ENCODE data around the gene DHX8. TPM values are rescaled to one million over a fixed set of nuclear protein-coding genes. Genes with fewer than 3 reads are reported as not detected.
"Not testable (repeated sequence)": the region's sequence is repeated elsewhere in the genome, so short reads cannot be mapped to it uniquely, and the experiment has no call there.

DHX8 gene
- total RNA-seq, 1 donor from 2014 or later = 32.1 TPM

DNA sequence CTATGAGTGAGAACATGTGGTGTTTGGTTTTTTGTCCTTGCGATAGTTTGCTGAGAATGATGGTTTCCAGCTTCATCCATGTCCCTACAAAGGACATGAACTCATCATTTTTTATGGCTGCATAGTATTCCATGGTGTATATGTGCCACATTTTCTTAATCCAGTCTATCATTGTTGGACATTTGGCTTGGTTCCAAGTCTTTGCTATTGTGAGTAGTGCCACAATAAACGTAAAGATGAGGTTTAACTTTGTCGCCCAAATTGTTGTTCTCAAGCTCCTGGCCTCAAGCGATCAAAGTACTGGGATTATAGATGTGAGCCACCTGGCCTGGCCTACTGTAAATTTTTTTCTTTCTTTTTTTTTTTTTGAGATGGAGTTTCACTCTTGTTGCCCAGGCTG, 21.2 kb upstream of the DHX8 start:
- DNase-seq = not testable (repeated sequence)

DNA sequence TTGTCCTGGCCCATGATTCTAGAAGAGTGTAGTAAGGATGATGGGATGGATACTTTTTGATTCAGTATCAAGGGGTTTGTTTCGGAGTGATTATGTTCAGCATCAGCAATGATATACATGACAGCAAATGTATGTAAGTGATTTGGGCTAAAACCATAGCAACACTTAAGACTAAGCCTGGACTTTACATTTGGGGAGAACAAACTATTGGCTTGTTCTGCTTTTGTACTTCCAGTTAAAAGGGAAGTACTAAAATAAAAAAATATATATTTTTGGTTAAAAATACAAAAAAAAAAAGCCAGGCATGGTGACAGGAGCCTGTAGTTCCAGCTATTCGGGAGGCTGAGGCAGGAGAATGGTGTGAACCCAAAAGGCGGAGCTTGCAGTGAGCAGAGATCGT, 20.5 kb upstream of the DHX8 start:
- DNase-seq = no peak

DNA sequence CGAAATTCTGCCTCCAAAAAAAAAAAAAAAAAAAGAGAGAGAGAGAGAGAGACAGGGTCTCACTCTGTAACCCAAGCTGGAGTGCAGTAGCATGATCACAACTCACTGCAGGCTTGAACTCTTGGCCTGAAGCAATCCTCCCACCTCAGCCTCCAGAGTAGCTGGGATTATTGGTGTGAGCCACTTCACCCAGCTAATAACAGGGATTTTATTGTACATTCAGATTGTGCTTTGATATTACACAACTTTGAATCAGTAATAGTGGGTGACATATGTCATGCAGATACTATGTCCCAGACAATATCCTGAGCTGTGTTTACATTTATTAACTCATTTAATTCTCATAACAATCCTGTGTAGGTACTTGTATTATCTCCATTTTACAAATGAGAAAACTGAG, 19.7 kb upstream of the DHX8 start:
- DNase-seq = no peak

DNA sequence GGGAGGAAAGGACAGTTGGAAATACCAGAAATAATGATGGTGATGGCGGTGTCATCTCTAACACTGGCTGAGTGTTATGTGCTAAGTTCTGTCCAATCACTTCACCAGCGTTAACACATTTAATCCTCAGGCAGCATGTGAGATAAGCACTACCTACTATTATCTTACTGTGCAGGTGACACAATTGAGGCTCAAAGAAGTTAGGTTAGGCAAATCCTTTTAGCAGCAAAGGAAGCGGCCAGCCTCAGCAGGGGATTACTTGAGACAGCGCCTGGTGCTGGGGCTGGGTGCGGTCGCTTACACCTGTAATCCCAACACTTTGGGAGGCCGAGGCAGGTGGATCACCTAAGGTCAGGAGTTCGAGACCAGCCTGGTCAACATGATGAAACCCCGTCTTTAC, 18.7 kb upstream of the DHX8 start:
- DNase-seq = no peak

DNA sequence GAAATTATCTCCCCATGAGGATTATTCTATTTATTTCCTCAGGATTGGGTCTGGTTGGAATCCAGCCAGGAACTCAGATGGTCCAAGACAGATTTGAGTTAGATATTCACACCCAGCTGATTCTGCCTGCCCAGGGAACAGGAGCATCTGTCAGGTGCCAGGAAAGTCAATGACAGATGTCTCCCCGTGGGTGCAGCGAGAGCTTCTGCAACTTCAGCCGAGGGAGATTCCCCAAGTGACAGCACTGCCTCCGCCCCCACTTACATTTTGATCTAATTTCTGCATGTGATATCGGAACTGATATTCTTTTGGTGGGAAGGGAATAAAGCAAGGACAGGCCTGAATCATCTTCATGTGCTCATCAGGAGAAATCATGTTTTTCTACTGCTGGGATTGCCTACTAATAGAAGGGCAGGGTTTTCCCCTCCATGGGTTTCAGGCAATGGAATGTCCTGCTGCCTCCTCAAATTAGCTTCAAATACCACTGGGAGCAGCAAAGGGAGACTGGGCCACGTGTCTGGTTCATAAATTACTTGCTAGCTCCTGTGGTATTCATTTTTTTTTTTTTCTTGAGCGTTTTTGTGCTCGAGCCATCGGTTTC, 15.7 kb upstream of the DHX8 start:
- no peak for DNase-seq

DNA sequence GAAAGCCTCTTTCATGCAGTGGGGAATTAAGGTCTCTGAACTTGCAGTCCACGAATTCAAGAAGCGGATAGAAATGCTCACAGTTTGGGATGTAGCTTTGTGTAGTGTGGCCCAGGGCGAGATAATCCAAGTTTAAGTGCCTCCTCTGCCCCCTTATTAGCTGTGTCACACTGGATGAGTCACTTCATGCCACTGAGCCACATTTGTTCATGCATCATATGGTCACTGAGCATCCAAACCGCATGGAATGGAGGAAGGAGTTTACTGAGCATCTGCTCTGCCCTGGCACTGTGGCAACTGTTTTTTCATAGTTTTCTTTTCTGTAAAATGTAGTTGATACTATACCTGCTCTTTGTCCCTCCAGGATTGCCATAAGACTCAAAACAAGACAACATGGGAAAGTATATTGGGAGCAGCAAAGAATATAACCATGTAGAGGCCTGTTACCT, 15.1 kb upstream of the DHX8 start:
- DNase-seq = no peak

DNA sequence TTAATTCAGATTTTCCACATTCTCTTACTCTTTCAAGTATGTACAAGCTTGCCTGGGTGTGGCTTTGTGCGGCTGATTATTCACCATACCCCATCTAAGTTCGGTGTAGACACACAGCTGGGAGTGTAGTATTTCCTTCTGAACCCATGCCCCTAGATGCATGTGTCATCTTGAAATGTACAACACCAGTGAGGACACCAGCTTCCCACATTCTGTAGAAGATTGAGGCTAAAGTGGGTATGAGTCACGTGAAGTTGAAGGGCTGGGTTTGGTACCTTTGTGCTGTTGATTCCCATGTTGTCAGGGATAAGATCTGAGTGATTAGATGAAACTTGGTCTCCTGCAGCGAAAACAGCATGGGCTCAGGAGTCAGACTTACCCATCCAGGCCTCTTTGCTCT, 14.6 kb upstream of the DHX8 start:
- peak; percentile 22 for DNase-seq

DNA sequence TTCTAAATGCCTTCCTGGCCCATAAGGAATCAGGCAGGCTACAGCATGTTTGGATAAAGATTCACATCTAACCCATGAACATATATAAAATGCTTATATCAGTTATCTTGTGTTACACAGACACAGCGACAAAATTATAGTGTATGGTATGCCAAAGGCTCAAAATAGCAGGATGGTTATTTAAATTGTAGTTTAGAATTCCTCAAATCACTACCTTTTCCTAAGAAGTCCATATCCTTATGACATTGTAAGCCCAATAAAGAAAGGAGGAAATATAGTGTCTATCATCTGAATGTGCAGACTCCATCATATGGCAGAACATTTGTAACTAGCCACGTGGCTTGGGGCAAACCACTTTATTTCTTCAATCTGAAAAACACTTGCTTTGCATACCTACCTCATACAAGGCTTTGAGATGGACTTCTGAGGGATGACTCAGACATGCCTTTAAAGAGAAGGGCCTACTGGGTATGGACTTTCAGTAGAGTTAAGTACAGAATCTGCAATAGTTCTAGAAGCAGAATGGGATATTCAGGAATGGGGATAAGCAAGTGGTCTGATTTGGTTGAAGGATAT, 12.1 kb upstream of the DHX8 start:
- no peak for DNase-seq

DNA sequence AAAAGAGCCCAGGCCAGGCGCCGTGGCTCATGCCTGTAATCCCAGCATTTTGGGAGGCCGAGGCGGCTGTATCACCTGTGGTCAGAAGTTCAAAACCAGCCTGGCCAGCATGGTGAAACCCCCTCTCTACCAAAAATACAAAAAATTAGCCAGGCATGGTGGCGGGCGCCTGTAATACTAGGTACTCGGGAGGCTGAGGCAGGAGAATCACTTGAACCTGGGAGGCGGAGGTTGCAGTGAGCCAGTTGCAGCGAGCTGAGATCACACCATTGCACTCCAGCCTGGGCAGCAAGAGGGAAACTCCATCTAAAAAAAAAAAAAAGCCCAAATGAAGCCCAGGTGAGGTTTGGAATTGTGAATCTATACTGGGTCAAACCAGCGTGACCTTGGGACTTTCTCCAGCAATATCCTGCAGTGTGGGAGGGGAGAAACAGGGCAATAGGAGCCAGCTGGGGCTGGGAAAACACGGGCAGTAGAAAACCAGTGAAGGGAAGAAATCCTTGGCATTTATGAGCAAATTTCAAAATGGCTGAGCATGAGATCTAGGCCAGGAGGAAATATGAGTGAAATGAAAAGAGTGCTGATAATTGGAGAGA, 8.2 kb upstream of the DHX8 start:
- no peak for DNase-seq

DNA sequence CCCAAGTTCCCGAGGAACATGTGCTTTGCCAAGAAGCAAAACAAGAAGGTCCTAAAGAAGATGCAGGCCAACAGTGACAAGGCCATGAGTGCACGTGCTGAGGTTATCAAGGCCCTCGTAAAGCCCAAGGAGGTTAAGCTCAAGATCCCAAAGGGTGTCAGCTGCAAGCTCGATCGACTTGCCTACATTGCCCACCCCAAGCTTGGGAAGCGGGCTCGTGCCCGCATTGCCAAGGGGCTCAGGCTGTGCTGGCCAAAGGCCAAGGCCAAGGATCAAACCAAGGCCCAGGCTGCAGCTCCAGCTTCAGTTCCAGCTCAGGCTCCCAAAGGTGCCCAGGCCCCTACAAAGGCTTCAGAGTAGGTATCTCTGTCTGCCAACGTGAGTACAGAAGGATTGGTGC, 7.5 kb upstream of the DHX8 start:
- DNase-seq = not testable (repeated sequence)

DNA sequence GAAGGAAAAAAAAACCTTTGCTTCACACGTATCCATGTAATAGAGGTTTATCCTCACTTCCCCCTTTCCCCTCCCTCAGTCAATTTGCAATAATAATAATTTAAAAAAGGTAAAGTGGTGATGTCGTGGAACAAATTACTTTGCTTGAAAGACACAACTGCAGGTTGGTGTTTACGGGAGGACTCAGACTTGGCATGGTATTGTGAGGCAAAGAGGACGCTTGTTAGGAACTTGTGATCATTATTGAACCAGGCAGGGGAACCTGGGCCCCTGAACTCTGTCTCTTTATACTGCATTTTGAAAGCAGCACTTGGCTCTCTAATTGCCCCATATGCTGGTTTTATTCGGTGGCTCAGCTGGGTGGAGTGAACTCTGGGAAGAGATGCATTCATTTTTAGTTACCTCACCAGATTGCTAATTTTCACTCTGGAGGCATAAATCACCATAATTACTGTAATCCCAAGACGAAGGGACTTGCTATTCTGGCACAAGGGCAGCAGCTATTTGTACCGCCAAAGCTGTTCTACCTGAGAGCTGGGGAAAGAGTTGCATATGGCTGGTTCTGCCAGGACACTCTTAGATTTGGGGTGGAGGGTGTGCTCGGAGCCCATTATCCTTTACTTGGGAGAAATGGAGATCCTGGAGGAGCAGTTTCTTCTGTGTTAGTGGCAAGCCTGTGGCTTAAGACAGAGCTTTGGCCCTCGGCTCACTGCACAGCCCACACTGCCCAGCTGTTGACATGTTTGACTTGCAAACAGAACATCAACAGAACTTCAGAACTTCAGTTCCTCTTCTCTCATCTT, 5.7 kb upstream of the DHX8 start:
- no peak for DNase-seq

DNA sequence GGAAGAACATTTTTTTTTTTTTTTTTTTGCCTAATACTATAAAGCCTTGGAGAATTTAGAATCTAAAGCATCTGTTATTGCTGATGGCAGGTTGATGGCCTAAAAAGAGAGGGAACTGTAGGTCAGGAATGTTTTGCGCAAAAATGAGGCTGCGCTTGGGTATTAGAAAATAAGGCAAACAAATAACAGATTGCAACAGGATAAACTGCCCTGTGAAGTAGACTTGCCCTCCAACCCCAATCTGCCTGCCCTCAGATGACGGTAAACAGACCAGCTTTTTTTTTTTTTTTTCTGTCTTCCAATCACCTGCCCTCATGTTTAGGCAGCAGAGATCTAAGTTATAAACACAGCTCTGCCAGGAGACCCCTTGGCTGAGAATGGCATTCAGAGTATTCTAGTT, 3.8 kb upstream of the DHX8 start:
- no peak for DNase-seq

DNA sequence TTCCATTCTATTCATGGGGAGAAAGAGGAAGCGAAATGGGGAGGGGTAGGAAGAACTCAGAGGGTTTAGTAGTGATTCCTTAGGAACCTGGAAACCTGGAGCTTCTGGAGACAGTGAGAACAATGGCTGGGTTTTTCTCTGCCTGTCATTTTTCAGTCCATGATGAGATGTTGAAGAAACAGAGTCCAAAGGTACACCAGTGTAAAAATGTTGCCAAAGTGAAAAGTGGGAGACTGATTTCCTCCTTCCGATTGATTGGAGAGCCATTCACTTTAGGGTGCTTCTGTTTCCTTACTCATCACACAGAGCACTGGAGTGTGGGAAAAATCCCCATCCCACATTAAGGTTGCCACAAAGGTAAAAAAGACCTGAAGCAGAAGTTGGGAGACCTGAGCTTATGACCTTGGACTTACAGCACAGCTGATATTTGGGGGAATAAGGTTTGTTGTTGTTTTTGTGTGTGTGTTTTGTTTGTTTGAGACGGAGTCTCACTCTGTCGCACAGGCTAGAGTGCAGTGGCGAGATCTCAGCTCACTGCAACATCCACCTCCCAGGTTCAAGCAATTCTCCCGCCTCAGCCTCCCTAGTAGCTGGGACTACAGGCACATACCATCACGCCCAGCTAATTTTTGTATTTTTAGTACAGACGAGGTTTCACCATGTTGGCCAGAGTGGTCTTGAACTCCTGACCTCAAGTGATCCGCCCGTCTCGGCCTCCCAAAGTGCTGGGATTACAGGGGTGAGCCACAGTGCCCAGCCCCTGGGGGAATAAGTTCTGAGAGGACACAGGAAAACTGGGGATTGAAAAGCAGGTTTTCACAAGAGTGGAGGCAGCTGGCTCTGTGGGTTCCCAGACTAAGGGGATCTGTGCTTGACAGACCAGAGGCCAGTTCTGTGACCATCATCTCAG, 1.4 kb upstream of the DHX8 start:
- no peak for DNase-seq

DNA sequence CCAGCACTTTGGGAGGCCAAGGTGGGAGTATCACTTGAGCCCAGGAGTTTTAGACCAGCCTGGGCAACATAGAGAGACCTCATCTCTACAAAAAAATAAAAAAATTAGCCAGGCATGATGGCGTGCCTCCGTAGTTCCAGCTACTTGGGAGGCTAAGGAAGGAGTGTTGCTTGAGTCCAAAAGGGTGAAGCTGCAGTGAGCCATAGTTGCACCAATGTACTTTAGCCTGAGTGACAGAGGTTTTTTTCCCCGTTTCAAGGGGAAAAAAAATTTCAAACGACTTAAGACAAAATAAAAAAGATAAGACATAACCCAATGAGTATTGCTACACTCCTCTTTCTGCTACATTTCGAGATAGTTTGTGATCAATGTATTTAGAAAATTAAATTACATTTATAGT, 6.8 kb downstream of the DHX8 start:
- DNase-seq = no peak

DNA sequence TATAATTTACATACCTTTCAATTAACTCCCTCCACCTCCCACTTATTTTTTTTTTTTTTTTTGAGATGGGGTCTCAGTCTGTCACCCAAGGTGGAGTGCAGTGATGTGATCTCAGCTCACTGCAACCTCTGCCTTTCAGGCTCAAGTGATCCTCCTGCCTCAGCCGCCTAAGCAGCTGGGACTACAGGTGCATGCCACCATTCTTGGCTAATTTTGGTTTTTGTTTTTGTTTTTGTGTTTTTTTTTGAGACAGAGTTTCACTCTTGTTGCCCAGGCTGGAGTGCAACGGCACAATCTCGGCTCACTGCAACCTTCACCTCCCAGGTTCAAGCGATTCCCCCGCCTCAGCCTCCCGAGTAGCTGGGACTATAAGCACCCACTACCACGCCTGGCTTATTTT, 25.7 kb downstream of the DHX8 start:
- DNase-seq = not testable (repeated sequence)

DNA sequence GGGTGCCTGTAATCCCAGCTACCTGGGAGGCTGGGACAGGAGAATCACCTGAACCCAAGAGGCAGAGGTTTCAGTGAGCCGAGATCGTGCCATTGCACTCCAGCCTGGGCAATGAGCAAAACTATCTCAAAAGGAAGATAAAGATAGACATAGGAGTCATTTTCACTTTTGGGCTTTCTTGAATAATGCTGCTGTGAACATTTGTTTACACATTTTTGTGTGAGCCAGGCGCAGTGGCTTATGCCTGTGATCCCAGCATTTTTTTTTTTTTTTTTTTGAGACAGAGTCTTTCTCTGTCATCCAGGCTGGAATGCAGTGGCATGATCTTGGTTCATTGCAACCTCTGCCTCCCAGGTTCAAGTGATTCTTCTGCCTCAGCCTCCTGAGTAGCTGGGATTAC, 27.4 kb downstream of the DHX8 start:
- DNase-seq = not testable (repeated sequence)

DNA sequence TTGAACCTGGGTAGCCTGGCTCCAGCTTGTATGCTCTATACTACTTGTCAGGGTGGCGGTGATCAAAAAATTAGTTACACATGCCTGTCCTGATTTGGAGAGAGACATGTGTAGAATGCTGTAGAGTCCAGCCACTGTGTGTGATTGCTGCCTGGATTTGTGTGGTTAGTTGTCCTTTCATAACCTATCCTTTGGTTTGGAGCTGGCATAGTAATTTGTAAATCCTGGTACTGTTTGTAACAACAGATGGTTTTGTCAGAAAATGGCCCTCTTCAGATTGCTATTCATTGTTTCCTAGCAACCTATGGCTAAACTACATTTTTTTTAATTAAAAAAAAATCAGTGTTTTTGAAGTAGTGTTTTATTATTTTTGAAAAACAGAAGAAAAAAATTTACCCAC, 31.9 kb downstream of the DHX8 start:
- DNase-seq = no peak

DNA sequence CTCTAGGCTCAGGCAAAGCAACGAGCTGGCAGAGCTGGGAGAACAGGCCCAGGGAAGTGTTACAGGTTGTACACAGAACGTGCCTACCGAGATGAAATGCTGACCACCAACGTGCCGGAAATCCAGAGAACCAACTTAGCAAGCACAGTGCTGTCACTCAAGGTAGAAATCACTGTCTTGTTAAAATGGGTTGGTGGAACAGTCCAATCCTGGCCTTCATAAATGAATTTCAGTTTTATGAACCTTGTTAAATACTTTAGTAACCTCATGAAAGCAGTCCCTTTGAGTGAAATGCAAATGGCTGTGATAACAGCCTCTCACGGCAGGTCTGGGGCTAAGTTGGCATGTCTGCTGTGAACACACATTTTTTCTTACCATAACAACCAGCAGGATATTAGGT, 33.4 kb downstream of the DHX8 start:
- DNase-seq = no peak

DNA sequence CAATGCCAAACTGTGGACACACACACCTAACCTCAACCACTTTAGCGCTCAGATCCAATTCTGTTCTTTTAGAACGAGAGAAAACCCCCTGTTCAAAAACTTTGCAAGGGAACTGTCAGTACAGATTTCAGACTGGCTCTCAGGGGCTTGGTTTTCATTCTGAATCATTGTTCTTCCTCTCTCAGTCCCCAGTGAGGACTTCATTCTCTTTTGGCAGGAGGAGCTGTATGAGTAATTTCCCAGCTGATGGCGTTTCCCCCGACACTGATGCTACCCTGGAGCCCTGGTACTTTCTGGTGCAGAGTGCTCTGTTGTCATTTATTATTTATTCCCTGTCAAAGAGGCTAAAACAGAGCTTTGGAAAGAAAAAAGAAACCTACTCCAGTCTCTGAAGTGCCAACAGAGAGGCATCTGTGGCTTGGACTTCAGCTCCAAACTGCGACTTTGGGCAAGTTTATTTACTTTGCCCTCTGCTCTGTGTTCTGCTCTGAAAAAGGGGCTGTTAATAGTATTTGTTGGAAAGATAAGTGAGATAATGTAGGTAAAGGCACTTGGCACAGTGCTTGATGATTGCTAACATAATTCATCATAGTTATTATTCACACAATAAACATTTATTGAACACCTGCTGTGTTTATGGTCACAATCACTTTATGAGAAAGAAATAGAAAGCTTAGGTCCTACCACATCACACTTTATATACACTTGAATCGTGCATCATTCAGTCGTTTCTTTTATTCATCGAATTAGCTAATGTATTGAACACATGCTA, 34.0 kb downstream of the DHX8 start:
- no peak for DNase-seq

DNA sequence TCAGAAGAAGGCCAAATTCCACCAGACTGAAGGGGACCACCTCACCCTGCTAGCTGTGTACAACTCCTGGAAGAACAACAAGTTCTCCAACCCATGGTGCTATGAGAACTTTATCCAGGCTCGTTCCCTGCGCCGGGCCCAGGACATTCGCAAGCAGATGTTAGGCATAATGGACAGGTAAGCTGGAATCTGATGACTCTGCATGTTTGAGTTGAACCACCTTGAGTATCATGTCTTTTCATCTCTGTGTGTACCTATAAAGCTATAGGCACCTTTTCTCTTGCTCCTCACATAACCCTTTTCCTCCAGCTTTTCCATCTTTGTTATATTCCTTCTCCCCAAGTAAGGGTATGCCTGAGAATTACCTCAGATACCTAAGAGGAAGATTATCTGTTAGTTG, 37.6 kb downstream of the DHX8 start:
- no peak for DNase-seq

DNA sequence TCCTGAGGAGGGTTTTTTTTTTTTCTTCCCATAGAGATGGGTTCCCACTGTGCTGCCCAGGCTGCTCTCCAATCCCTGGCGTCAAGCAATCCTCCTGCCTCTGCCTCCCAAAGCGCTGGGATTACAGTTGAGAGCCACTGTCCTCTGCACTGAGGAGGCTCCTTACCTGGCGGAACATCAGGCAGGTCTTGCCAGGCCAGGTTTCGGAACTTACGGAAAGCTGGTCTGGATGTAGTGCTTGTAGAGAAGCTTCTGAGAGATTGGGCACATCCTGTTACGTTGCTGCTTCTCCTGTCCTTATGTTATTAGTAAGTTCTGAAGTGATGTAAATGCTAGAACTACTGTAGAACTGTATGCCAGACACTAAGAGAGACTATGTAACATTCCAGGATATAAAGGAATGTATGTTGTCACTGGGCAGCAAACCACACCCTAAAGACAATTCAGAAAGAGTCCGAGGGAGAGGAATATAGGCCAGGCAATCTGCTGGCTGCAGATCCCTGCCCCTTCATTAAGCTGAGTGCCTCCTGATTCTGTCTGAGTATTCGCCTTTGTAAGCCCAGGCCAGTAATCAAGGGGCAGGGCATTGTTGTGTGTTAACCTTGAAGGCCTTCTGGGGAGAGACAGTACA, 41.3 kb downstream of the DHX8 start:
- DNase-seq = no peak
